Activated gamma-delta T cell treated with anti-CD3 and anti-CD28 coated beads, Interleukin-2, amount 50 U/mL, for 16 hours (primary cell): ENCODE measurements around the gene CAMTA1.

Experiments used
- DNase-seq: peaks from one replicate; pipeline ENCODE4 v3.0.0-alpha.2; 2020; ENCODE audit warnings: low read depth

CAMTA1 gene

DNA sequence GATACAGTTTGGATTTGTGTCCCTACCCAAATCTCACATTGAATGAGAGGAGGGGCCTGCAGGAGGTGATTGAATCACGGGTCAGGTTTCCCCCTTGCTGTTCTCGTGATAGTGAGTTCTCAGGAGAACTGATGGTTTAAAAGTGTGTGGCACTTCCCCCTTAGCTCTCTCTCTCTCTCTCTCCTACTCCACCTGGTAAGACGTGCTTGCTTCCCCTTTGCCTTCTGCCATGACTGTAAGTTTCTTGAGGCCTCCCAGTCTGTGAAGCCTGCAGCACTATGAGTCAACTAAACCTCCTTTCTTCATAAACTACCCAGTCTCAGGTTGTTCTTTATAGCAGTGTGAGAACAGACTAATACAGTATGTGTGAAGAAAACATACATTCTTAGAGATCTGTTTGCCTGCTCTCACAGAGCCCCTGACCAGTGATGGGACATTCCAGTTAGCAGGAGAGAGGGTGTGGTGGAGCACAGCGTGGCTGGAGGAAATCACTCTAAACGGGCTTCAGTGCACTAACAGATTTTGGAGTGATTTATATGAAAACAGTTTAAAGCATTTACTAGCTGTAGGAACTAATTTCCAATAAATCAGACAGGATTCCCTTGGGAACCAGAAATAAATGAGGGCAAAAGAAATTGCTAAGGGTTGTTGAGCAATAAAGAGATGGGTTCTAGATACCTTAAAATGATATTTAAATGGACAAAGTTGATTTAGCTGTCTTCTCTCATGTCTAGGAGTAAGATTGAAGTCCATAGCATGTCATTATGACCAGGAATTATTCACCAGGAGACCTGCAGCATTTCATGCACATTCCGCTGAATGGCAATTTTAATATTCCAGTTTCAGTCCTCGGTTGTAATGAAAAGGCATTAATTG is 411.0 kb downstream of the CAMTA1 start:
- DNase-seq, result no peak

DNA sequence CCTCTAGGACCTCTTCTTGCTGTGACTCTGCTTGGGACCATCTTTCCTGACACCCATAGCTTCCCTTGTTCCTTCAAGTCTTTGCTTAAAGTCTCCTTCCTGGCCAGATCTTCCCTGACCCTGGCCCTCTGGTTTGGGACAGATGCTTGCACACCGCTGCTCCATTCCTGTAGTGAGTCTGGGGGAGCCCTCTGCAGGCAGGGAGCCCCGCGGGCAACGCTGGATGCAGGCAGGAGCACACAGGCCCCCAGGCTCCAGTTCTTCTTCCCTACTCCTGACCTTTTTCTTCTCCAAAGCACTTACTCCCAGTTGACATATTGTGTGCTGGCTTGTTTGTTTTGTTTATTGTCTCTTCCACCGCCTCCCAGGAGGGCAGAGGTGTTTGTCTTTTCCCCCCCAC is 413.4 kb downstream of the CAMTA1 start:
- DNase-seq, result no peak

DNA sequence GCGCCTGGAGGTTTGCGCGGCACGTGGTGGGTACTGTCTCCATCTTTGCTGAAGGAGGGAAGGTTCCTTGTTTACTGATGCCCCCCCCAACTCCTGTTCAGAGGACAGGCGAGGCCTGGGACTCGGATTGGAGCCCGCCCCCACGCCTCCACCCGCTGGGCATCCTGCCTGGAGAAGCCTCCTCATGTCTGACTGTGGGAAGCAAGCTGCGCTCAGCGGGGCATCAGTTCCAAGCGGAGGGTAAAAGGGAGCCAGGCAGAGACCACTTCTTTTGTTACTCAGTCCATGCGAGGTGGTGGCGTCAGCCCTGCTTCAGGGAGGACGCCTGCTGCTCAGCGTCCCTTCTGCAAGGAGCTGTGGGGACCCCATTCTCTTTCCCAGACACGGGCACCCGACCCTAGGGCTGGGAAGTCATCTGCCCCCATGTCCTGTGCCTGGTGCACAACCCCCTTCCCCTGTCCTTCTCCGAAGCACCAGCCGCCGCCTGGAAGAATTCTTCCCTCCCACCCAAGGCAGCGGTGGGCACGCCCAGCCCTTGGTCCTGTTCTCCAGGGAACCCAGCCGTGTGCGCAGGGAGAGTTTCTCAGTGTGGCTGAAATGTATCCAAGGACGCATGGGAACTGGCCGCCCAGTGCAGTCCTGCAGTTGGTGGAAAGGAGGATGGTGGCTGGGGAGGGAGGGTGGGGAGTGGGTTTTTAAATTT is 414.0 kb downstream of the CAMTA1 start:
- DNase-seq, result no peak

DNA sequence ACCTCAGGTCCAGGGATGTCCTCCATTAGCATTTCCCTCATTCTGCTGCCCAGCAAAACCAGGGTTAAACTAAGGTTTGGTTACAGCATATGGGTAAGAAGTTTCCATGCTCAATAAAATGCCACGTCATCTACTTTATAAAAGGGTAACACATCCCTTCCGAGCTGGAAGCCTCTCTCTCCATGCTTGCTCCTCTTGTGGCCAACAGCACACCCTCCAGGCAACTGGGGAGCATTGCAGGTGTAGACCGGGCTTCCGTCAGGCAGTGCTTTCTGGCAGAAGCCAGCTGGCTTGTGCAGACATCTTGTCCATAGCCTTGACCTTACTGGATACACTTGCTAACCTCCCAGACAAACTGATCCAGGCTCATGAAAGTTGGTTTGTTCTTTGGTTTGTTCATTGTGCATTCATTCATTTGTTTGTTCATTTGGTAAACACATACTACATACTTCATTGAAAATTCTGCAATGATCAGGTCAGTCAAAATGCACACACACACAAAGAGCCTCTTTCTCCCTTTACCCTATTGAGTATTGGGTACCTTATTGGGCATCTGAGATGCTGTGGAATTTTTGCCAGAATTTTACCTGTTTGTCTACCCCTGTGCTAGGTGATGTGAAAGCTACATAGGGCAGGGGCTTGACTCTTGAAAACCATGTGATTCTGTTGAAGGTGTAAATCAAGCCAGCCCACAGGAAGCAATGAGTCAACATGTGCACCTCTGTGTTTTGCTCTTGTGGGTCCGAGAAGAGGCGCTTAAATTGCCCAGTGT is 422.8 kb downstream of the CAMTA1 start:
- DNase-seq, result no peak

DNA sequence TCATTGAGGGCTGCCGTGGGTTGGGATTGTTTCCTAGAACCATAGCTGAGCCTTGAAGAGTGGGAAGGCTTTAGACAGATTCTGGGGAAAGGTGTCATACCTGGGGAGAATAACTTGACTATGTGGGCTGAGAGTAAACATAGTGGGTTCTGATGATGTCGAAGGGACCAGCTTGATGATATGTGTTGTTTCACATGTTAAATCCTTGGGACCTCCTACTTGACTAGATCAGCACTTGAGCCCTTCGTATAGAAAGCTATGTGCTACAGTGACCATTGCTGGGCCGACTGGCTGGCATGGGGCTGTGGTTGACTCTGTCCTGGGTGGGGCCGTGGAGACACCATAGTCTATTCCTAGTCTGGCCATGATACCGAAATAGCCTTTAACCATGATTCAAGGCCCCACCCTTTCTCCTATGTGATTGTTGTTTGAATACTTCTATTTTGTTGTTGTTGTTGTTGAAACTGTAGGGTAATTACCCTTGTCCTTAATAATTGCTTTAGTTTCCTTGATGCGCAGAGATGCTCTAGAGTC is 423.5 kb downstream of the CAMTA1 start:
- DNase-seq, result no peak

DNA sequence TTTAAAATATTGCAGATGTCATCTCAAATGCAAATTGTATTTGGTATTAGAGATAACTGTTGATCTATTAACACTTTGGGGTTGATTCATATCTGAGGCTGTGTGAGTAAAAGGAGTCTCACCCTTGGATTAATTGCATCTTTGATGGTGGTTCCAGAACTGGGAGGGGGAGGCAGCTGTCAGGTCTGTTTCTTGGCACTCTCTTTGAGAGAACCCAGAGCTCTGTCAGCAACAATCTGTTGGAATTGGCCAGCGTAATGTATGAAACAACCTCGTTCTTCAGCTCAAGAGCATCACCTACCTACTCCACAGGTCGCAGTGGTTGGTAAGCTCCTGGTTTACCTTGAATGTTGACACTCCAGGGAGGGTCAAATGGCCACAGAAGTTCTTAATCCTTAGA is 424.1 kb downstream of the CAMTA1 start:
- no peak for DNase-seq

DNA sequence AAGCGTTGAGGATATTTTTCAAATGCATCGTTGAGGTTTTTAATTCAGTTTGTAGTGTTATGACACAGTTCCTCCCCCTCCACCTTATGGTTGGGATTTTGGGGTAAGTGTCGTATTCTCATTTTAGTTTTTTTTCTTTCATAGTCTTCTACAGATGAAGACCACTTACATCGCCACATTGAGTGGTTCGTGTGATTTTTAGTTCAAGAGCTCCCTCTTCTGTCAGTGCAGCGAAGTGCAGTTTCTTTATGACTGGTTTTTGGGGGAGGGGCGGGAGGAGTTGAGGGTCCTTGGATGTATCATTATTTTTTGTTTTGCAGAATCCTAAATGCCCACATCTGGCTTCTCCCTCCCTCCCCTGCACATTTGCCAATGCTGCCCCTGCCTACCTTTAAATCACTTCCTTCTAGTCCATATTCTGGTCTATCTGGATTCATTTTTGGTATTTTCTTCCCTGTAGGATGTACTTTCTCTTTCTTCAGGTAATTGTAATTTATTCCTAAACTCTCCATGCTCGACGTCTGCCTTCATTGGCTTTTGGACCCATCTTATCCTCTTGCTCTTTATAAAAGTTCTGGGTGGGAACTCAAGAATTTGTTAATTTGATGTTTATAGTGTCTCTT is 433.1 kb downstream of the CAMTA1 start:
- DNase-seq, result no peak

DNA sequence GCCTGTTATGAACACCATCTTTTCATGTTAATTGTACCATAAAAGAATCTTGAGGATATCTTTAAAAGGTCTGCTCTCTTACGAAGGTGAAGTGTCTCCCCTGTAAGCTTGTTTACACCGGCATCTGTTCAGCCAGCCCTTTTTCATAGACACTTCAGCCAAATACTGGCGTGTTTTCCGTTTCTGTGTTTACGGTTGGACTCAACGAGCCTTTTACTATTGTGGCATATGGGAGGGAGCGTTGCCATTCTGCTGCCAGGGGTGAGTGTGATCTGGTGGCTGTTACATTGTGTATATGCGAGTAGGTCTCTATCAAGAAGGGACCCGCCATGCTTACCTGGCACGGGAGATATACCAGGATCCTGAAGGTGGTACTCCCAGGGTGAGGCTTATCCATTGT is 433.8 kb downstream of the CAMTA1 start:
- no peak for DNase-seq

DNA sequence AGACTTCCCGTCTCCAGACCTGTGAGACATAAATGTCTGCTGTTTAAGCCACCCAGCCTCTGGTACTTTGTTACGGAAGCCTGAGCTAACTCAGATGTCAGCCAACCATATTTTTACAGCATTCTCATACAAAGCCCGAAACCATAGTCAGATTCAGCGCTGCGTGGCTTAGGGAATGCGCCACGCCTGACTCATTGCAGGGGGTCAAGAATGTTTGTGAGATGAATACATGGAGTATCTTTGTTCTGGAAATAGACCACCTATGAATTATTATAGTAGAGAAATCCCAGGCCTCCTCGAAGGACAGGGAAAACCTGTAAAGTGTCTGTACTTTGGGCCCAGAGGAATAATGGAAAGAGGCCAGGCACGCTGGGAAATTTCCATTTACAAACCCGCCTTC is 434.8 kb downstream of the CAMTA1 start:
- no peak for DNase-seq

DNA sequence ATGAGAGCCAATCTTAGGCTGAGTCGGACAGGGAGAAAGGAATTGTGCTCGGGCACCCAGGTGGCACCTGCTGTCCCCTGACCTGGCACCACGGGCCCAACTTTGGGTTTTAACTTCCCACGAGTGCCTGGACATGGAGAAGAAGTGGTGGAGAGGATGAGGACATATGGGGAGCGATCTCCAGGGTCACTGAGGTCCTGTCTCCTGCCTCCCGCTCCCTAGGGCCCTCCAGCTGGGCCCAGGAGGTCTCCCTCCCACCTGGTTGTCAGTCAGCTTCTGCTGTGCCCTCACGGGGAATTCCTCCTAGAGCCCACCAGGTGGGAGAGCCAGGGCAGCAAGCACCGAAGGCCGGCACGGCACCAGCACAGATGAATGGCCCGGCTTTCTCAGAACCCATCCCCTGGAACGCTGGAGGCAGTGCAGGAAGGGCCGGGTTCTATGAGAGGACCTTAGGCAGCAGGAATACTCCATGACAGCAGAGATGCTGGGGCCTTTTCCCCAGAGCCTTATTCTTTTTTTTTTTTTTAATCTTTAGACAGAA is 435.5 kb downstream of the CAMTA1 start:
- no peak for DNase-seq

DNA sequence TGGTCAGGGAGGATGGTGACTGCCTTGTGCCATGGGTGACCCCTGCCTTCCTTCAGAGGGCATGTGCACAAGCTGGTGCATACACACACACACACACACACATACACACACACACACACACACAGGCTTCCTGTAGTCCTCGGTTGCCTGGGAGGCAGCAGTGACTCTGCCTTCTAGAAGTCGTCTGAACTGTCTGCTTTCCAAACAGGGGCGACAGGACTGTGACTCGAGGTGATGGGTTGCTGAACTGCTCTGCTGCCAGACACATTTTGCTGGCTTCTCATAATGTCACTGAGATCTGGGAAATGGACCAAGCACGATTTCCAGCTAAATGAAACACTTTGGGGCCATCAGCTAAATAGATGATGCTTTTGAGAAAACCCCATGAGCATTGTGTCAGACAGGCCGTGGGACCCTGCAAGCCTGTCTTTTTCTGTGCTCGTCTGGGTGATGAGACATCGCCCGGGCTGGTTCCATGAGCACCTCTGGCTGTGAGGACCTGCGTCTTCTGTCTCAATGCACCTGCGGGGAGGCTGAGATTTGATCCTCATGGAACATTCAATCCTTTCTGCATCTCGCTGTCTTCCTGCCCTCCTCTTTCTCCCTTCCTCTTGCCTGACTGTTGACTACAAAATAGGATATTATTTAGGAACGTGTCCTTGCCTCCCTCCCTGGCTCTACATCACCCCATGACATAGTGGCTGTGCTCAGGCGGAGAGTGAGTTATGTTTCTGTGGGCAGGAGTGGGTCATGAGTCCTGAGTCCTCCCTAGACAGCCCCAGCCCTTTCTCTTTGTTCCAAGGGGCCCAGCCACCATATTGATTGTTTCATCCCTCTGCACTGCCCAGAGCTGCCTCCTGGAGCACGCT is 436.8 kb downstream of the CAMTA1 start:
- DNase-seq, result no peak

DNA sequence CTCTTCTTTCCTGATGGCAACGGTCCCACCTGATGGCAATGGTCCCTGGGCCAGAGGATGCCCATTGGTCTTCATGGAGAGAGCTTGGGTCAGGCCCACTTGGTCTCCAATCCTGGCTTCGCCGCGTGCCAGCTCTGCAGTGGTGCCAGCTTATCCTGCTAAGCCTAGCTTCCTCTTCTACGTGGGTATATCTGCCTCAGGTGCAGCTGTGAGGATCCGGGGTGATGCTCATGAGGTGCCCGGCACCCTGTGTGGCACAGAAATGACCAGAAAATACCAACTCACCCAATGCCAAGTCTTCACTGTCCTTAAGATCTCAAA is 437.4 kb downstream of the CAMTA1 start:
- no peak for DNase-seq

DNA sequence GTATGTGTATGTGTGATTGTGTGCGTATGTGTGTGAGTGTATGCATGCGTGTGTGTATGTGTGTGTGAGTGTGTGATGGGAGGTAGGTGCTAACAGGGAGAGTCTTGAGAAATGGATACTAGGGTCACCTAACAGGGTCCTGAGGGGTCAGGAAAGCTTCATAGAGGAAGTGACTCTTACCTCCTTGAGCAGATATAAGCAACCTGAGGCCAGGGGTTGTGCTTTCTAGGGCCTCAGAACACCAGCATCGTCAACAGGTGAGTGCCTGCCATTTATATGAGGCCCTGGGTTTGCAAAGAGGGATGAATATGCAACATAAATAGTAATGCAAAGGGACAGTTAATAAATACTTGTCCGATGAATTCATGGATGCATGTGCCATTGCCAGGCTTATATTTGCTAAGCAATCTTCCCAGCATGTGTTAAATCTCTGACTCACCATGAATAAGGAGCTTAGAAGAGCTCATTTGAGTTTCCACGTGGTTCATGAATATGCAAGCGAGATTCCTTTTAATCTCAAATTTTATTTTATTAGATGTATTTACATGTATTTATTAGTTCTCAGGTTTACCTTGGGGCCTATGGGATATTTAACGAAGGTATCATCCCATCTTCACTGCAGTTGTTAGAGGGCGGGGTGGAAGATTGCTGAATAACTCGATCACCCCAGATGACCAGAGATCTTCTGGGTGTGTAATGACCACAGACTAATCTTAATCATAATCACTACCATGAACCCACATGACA is 438.3 kb downstream of the CAMTA1 start:
- DNase-seq, result no peak

DNA sequence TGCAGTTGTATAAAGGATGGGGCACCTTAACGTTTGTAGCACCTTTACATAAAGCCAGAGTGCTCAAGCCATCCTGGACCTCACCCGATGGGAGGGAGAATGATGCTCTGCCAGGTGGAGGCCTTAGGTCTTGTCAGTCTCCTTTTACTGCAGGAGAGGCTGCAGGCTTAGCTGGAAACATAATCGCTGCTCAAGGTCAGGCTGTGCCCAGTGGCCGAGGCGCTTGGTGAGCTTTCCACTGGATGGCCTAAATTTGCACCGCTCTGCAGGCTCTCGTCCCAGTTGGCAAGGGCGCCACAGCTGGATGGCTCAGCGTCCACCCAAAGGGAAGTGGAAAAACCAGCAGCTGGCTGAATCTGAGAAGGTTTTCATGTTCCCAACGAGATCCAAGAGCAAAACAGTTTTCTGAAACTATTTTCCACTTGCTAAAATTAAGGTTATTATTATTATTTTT is 438.9 kb downstream of the CAMTA1 start:
- no peak for DNase-seq

DNA sequence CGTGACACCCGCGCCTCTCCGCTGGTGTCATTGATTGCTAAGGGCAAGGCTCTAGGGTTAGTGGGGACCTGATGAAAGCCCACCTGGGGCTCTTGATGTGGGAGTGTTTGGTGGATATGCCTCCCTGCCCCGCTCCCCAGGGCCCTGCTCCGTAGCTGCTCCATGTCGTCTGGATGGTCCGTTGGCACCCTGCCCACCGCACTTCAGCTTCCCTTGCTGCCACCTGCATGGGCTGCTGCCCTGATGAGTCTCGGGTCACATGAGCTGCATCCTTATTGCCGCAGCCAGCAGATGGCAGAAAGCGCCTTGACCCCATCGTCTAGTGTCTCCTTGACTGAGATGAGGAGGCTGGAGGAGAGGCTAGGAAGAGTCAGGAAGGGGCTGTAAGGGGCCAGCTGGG is 439.4 kb downstream of the CAMTA1 start:
- DNase-seq, result no peak

DNA sequence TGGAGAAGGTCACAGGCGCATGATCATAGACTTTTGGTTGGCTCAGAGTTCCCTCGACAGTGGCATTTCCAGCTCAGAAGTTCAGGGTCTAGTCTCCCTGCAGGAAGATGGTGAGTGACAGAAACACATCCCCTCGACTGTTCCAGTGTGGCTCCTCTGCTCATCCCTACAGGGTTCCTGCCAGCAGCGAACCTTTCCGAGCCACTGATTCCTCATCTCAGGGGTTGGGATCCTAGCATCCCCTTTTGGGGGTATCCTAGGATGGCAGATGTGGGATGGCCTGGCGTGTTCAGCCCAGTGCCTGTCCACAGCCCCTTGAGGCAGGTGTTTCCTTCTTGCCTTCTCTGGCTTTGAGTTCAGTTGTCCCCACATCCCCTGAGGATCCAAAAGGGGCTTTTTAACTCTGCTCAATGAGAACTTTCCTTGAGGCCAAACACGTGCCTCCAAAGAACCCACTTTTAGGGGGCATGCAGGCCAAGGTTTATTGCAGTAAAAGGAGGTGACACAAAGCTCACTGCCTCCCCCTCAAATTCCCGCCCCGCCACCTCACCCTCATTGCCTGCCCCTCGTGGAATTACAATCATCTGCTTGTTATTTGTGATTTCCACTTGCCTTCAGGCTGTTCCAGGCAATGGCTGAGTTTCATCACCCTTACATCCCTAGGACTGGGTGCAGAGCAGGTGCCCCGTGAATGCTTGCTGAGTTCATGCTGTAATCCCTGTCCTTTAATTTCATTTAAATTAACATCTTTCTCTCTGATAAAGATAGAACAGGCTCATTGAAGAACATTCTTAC is 440.7 kb downstream of the CAMTA1 start:
- DNase-seq, result no peak

DNA sequence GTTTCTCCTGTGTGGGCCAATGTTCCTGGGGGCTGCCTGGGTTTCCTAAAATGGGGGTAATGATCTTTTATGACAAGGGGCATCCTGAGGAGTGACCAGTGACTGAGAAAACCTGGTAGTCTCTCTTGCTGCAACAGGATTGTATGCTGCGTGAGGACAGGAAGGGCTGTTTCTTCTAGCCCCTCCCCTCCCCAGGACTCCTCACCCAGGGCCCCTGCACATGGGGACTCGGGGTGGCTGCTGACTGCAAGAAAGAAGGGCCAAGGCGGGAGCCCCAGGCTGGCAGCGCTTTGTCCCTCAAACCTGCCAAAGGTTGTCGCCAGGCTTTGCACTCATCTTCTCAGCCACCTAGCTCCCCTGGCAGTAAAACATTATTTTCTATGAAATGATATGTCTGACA is 442.4 kb downstream of the CAMTA1 start:
- DNase-seq, result no peak

DNA sequence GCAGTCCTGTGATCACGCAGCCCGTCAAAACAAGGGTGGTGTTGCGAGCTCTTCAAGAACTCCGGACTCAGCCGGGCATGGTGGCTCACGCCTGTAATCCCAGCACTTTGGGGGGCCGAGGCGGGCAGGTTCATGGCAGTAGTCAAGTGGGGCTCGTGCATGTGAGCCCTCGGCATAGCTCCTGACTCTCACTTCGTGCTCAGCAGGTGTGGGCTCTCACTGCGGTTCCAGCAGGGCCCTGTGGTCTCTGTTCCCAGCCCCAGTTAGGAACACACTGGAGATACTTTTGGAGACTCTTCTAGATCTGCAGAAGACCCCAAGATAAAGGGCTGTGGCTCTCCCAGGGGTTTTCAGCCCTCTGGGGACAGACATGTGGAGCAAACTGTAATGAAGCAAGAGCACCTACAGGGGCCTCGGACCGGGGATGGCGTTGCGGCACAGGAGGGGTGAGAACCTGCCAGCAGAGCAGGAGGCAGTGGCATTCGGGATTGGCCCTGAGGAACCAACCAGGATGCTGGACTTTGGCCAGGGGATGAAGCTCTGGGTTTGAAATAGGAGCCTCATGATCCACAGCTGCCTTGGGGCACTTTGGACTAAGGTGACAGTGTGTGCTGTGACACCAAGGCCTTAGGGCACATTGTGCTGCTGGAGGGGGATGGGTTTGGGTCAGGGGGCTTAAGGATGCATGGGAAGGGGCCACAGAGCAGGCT is 443.2 kb downstream of the CAMTA1 start:
- no peak for DNase-seq

DNA sequence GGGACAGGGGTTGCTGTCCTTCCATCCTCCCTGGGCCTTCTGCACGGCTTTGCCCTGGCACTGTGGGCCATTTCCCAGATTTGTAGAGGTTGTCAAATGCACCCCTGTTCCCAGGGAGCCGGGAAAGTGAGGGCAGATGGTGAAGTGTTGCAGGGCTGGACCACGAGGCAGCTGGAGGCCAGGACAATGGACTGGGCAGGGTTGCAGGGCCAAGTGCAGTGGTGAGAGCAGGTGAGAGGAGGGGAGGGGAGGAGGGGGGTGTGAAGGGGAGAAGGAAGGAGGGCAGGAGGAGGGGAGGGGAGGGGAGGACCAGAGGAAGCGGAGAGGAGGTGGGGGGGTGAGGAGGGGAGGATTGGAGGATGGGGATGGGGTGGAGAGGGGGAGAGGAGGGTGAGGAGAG is 443.9 kb downstream of the CAMTA1 start:
- no peak for DNase-seq
